ENCODE results near the gene TMOD1.
"Not testable (repeated sequence)": the region's sequence is repeated elsewhere in the genome, so short reads cannot be mapped to it uniquely, and the experiment has no call there.

The TMOD1 gene

GRCh38 chr9:97571664-97572063, 70.2 kb downstream of the TMOD1 start:
- DNase-seq: no peak

GRCh38 chr9:97572196-97572891, 70.9 kb downstream of the TMOD1 start:
- no peak for DNase-seq

- DNase-seq: no peak
Measured at GRCh38 chr9:97572892-97573365, 71.5 kb downstream of the TMOD1 start.

GRCh38 chr9:97573482-97574073, 72.1 kb downstream of the TMOD1 start:
- no peak for DNase-seq

GRCh38 chr9:97574101-97574571, 72.7 kb downstream of the TMOD1 start:
- not testable (repeated sequence) for DNase-seq

- DNase-seq: peak in 1 of 2 donors; percentile 3
Measured at GRCh38 chr9:97574921-97575672, 73.6 kb downstream of the TMOD1 start.

- no peak for DNase-seq
Measured at GRCh38 chr9:97575673-97576200, 74.3 kb downstream of the TMOD1 start.

GRCh38 chr9:97577051-97577450, 75.6 kb downstream of the TMOD1 start:
- DNase-seq: no peak

GRCh38 chr9:97578846-97579245, 77.4 kb downstream of the TMOD1 start:
- DNase-seq: no peak

GRCh38 chr9:97579914-97580313, 78.4 kb downstream of the TMOD1 start:
- no peak for DNase-seq

GRCh38 chr9:97581590-97581989, 80.1 kb downstream of the TMOD1 start:
- DNase-seq: not testable (repeated sequence)

- not testable (repeated sequence) for DNase-seq
Measured at GRCh38 chr9:97584778-97585177, 83.3 kb downstream of the TMOD1 start.

GRCh38 chr9:97586909-97587308, 85.4 kb downstream of the TMOD1 start:
- not testable (repeated sequence) for DNase-seq

GRCh38 chr9:97591535-97591934, 90.1 kb downstream of the TMOD1 start:
- DNase-seq: no peak

GRCh38 chr9:97592126-97592525, 90.7 kb downstream of the TMOD1 start:
- no peak for DNase-seq

- no peak for DNase-seq
Measured at GRCh38 chr9:97593960-97594359, 92.5 kb downstream of the TMOD1 start.

- DNase-seq: no peak
Measured at GRCh38 chr9:97594381-97594921, 93.0 kb downstream of the TMOD1 start.

- DNase-seq: no peak
Measured at GRCh38 chr9:97596906-97597305, 95.4 kb downstream of the TMOD1 start.

- DNase-seq: peak; percentile 18 to 88
Measured at GRCh38 chr9:97598461-97599288, 97.2 kb downstream of the TMOD1 start.

GRCh38 chr9:97599314-97599846, 97.9 kb downstream of the TMOD1 start:
- DNase-seq: no peak

- DNase-seq: no peak
Measured at GRCh38 chr9:97600531-97601227, 99.2 kb downstream of the TMOD1 start.
